Epithelial cell of esophagus (primary cell): ENCODE data around the gene TANC1.

Experiments
- DNase-seq: peaks from one replicate; pipeline ENCODE4 v3.0.0; 2010; ENCODE audit warnings: low read depth
- H3K4me3 ChIP-seq: 2 replicates; pipeline ENCODE4 v1.5.1; 2011; ENCODE audit warnings: mild to moderate bottlenecking, low read length, control low read depth
- CTCF ChIP-seq: IDR thresholded peaks from 2 replicates; pipeline ENCODE4 v1.5.1; 2011; ENCODE audit warnings: low read depth, mild to moderate bottlenecking, low read length, control low read depth, inconsistent platforms; ENCODE audit not compliant: insufficient read depth; ENCODE audit errors: missing control alignments

Gene TANC1

GRCh38 chr2:159252905-159253304 lies 284.5 kb downstream of the TANC1 start:
- no peak overlapping the region for H3K4me3 ChIP-seq
- no peak for DNase-seq
- no peak for TF ChIP-seq CTCF

DNA sequence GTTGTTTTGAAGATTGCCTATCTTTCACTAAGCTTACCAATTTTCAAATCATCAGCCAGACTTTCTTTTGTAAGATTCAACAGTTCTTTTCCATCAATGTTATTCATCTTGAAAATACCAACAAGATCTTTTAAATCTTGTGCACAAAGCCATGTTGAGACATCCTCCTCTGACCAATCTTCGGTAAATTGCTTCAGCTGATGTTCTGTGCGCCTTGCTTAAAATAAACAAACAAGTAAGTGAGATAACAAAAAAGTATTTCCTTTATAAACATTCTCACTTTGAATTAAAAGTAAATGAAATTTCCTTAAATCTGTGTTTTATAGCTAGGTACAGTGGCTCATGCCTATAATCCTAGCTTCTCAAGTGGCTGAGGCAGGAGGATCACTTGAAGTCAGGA lies 287.7 kb downstream of the TANC1 start:
- H3K4me3 ChIP-seq, result no peak overlapping the region
- no peak for DNase-seq
- TF ChIP-seq CTCF, result no peak

- TF ChIP-seq CTCF, result no peak
- no peak for DNase-seq
- no peak overlapping the region for H3K4me3 ChIP-seq
Measured at GRCh38 chr2:159262226-159262625, 293.8 kb downstream of the TANC1 start.

DNA sequence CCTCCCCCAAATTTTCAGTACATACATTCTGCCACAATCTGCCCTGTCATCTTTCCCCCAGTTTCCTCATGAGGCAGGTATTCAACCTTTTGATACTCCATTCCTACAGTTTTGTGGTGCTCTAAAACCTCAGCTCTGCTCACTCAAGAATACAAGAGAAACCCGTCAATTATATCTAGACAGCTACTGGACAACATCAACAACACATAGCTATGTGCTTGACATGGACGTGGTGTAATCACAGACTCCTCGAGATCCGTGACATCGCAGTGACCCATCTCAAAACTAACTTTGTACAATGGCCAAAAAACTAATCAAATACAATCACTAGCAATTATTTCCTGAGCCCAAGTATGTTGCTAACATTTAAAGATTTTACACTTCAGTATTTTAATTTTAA lies 294.5 kb downstream of the TANC1 start:
- no peak for TF ChIP-seq CTCF
- H3K4me3 ChIP-seq, result no peak overlapping the region
- no peak for DNase-seq

DNA sequence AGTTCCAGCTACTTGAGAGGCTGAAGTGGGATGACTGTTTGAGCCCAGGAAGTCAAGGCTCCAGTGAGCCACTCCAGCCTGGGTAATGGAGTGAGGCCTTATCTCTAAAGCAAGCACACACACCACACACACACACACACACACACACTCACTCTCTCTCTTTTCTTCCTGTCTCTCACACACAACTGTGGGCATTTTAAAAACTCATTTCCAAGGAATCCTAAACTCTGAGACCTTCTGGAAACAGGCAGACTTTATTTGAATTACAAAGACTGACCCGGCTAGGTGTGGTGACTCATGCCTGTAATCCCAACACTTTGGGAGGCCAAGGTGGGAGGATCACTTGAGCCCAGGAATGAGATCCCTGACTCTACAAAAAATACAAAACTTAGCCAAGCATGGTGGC lies 296.7 kb downstream of the TANC1 start:
- no peak overlapping the region for H3K4me3 ChIP-seq
- no peak for TF ChIP-seq CTCF
- peak; percentile 43 for DNase-seq

DNA sequence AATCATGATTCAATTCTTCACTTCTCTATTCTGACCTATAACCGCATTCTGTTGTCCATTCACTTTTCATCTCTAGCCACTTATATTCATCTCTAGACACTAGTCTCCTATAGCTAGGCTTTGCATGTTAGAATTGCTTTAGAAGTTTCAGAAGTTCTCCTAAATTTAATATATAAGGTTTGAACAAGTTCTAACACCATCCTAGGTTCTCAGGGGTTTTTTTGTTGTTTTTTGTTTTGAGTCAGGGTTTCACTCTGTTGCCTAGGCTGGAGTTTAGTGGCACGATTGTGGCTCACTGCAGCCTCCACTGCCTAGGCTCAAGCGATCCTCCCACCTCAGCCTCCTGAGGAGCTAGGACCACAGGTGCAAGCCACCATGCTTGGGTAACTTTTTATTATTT lies 298.1 kb downstream of the TANC1 start:
- no peak for DNase-seq
- TF ChIP-seq CTCF, result no peak
- no peak overlapping the region for H3K4me3 ChIP-seq

DNA sequence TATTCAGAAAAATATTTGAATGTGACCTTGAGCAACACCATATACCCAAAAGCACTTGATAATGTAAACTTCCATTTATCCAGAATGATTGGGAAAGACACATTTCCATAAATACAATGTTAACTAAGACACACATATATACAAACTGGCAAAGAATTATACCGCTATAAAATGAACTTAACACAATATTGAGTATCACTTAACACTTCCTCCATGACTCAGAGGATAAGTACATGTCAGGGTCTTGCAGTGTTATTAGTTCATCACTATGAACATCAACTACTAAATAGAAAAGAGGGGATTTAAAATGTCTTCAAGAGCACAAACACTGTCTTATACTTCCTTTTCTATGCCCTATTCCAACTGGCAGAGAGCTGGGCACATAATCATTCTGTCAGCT lies 299.5 kb downstream of the TANC1 start:
- no peak for TF ChIP-seq CTCF
- DNase-seq, result no peak
- no peak overlapping the region for H3K4me3 ChIP-seq
